Mesenteric fat pad (tissue), 1 donor: Measurements from ENCODE around the gene TMEM106C. TPM values are rescaled to one million over a fixed set of nuclear protein-coding genes. Genes with fewer than 3 reads are reported as not detected.

Experiments used
- DNase-seq: peaks from one replicate; pipeline ENCODE4 v3.0.0-alpha.2; 2020; ENCODE audit warnings: low spot score
- total RNA-seq: library from RNA; stranded (reverse); fragmentation: NEBNext Ultra II Directional; extraction: Animal tissue kit (Norgen Biotek cat#: 25700); gene quantifications from one replicate; pipeline ENCODE4 v1.2.1, GENCODE V29; 2021
- donor health status: DM: yes; HTN: yes; CAD: no.

TMEM106C gene
- total RNA-seq, 1 donor from 2014 or later: 34.5 TPM

DNA sequence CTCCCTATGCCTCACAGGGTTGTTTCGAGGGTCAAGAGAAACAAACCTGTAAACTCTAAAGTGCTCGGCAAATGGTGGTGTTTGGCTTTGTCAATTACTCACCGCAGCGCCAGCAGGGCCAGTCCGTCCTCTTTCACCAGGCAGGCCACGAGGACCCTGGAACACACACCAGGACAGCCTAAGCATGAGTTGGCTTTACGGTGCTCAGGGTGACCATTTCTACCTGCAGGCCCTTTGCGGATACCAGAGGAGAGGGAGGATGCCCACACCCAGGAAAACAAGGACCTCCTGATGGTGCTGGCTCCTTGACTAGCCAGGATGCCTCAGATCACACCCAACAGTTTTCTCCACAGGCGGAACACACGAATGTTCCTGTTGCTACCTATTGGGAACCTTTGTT, 29.4 kb downstream of the TMEM106C start:
- DNase-seq: no peak

DNA sequence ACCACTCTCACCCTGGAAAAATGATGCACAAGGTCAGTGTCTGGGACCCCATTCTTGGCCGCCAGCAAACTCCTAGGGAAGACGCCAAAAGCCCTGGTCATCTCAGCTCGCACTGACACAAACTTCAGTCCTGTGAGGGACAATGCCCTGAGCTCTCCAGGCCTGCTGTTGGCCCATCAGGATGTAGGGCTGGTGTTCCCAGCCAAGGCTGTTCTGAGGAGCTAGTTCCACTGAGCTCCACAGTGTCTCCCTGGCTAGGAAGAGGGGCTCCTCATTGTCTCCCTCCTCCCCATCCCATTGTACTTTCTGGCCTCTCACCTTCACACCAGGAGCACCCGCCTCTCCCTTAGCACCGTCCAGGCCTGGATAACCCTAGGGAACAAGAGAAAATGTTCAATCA, 30.1 kb downstream of the TMEM106C start:
- no peak for DNase-seq

DNA sequence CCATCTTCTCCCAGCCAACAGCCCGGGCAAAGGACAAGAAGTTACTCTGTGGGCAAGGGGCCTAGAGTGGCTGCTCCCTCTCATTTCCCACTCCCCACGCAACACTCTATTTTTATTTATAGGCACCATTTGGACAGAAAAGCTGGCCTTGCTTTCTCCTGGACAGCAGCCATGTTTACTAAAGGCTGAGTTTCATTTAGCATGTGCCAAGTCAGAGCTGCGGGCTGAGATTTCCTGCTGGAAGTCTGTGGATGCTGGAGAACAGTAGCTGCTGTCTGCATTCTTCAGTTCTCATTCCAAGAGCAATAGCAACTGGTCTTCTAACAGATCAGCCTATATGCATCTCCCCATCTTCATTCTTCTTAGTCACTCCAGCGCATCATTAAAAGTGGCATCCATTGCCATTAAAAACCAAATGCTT, 32.6 kb downstream of the TMEM106C start:
- no peak for DNase-seq

DNA sequence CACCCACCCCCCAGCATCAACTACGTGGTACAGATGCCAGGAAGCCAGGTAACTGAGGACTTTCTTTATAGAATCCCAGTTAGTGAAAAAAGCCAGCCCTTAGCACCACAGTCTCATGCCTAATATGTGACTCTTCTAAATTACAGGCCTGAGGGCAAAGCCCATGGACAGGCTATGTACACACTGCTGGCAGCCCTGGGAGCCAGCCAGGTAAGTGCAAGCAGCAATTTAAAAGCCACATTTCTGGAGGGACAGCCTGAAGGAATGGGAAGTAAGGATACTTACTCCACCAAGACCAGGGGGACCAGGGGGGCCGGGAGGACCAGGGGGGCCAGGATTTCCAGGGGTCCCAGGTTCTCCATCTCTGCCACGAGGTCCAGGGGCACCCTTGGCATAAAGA, 33.9 kb downstream of the TMEM106C start:
- no peak for DNase-seq

DNA sequence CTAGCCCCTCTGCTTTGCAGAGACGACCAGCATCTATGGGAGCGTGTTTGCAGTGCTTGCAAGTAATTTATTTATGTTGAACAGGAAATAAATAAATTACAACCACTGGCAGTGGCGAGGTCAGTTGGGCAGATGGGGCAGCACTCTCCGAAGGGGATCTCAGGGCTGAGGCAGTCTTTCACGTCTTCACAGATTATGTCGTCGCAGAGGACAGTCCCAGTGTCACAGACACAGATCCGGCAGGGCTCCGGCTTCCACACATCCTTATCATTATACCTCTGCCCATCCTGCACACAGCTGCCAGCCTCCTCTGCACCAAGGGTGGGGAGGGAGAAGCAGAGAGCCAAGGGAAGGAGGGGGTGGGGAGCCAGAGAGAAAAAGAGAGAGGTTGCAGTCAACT, 36.4 kb downstream of the TMEM106C start:
- DNase-seq: no peak

DNA sequence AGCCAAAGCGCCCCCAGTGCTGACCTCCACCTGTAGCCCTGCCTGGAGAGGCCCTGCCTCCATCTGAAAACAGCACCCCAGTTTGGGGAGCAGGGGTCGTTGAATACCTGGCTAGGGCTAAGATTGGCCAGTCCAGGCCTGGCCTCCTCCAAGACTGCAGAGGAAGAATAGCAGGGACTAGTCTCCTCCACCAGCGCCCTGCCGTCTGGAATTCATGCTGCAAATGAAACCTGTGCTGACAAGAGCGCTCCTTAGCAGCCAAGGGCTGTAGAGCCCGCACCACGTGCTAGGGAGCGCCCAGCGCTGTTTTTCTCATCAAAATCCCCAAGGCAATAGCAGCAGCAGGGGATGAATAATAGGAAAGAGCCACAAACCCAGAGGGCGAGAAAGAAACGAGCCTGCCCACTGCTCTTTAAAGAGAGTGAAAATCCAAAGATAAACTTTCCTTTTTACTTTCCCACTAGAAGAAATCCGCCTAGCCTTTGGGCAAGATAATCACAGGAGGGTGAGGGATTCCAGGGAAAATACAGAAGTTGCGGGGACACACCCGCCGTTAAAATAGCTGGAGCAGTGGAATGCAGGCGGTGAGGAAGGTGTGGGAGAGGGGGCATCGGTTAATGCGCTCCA, 37.6 kb downstream of the TMEM106C start:
- DNase-seq: no peak

DNA sequence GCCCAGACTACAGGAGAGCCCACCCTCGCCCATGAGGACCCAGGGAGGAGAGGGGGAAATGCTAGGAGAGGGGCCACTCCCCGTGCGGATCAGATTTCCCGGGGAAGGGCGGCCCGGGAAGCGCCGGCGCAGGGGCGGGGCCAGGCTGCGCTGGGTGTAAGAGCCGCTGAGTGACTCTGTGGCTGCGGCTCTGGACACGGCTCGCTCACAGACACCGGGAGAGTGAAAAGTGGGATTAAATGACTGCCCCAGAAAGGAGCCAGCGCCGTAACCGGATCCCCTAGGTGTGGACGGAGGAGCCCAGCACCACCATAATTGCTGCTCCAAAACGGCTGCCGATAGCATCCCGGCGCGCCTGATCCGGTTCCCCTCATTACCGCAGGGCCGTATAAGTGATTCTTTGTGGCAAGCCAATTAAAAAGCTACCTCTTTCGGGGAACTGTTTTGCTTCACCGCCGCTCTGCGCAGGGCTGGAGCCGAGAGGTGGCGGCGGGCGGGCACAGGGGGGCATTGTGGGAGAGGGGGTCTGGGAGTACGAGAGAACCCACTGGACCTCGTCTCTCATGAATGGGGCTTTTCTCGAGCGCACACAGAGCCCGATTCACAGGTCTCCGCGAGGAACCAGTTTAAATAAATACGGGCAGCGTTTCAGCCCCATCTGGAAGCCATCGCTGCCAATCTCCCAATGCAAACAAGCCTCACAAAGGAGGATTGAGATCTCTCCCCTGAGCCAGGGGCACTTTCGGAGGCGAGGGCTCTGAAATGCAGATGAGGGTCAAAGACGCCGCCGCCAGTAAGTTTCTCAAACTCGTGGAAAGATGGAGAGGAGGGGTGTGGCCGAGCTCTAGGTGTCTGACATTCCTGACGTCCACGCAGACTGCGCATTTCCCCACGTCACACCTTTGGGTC, 38.4 kb downstream of the TMEM106C start:
- DNase-seq: no peak

DNA sequence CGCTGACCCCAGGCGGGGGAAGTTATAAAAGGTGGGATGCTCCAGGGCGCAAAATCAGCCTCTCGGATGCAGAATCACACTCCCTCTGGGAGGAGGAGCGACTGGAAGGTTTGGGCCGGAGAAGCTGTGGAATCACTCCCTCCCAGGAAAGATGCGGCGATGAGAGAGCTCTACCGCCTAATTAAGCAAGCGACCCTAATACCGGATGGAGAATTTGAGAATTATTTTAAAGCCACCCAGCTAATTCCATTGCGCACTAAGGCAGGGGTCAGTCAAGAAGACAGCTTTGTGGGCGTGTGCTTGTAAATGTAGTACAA, 39.0 kb downstream of the TMEM106C start:
- DNase-seq: no peak

DNA sequence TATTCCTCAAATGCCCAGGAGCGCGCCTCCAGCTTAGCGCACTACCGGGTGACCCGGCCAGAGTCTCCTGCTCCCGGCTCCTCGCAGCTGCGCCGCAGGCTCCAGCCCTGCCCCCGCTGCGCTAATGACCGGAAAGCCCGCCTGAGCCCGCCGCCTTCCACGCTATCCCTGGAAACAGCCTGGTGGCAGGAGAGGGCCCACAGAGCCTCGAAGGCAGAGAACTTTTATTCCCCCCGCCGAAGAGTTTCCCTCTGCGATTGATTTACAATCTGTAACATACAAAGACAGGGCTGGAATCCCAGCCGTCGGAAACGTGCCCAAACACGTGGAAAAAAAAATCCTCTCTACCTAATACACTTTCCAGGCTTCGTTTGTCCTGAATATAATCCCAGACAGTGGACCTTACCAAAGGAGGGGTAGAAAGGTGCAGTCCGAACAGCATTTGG, 39.4 kb downstream of the TMEM106C start:
- DNase-seq: no peak

DNA sequence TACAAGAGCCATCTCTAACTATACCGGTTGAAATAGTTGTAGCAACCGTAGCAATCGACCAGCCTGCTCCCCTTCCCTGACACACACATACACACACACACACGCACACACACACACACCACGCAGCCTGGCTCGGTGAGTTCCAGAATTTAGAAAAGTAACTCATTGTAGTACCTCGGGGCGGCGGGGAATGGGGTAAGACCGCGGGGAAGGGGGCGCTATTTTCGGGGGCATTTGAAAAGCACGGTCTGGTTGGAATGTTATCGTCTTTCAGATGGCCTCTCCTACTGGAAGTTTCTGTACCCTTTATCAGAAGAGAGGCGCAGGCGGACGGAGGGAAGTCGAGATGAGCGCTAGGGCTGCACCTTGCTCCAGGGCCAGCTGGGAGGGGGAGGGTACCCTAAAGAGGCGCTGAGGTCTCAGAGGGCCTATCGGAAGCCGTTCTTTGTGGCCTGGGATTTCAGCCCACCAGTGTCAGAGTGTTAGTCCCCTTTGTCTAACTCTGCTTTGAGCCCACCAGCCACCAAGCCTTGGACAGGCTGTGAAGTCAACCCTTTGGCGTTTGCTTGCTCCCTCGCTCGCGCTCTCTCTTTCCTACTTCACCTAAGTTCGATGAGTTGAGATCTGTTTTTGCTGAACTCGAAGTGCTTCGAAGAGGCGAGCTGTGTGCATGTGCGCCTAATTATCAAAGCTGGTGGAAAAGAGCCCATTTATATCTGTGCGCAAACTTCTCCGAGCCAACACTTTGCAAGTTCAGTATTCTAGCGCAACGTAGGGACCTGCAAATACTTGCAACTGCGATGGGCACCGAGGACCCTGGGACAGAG, 40.0 kb downstream of the TMEM106C start:
- DNase-seq: no peak

DNA sequence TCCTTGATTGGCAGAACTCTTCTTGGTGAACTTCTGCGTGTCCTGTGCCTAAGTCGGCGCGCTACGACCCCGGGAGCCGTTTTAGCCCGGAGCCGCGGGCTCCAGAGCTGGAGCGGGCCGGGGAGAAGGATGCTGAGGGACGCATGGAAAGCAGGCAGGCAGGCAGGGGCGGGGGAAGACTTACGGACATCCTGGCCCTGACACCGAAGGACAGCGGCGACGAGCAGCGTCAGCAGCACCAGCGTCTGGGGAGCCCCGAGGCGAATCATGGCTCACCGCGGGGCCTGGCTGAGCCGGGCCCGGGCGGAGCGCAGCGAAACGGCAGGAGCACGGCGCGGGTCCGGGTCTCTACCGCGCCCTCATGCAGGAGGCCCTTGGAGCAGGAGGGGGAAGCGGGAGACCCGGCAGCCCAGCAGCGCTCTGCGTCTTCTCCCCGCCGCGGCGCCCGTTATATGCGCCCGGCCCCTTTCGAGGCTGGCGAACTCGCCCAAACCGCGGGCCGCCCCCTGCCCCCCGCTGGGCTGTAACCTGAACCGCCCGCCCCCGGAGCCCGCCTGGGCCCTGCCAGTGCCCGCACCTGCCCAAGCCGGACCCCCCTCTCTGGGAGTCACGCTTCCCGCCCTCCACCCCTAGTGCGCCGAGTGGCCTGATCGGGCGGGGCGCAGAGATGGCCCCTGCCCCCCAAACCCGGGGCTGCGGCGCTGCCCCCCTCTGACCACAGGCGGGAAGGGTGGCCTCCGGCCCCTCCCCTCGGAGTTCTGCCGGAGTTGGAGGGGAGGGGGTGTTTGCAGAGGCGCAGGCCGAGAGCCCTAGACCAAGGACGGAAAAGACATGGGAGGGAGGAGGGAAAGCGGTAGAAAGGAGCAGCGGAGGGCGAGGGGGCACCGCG, 40.9 kb downstream of the TMEM106C start, which contains the start of gene COL2A1:
COL2A1 (minus strand) TSS at position 424 of the 889 bp plus-strand sequence; CDS start at position 269, 155 bp downstream.
- no peak for DNase-seq

DNA sequence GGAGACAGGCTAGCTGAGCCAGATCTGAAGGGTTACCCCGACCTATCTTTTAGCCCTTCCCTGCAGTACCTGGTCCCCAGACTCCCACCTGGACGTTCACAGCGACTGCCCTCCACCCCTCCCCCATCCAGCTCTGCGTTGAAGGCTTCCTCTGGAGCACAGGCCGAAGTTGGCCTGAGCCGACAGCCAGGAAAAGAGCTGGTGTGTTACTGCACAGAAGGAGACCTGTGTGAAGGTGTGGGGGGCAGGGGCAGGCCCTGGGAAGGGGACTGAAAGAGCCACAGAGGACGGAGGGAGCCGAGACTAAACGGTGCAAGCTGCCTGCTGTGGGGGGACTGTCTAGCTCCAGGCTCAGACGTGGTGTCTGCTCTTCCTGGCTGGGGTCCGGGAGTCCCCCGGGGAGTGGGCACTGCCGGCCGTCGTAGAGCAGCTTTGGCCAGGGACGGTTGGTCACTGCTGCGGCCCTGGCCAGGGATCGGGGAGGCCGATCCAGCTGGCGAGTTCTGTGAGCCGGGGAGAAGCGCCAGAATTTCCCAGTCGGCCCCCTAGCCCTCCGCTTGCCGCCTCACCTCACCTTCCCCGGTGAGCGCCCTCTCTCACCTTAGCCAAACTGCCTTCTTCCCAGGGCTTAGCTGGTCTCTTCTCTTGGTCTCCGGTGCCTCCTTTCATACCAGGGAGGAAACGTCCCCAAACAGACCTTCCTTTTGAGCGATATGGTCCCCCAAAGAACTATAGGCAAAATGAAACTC, 41.8 kb downstream of the TMEM106C start:
- no peak for DNase-seq

DNA sequence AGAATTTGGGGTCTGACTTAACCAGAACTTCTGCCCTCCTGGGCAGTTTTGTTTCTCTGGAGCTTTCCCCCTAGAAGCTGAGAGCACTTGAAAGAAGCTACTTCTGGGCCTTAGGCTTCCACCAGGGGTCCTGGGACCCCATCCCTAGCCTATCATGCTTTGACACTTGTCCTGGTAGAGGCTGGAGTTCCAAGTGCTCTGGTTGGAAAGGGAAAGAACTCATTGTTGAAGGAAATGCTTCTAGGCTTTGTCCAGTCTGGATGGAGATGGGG, 42.3 kb downstream of the TMEM106C start:
- no peak for DNase-seq

DNA sequence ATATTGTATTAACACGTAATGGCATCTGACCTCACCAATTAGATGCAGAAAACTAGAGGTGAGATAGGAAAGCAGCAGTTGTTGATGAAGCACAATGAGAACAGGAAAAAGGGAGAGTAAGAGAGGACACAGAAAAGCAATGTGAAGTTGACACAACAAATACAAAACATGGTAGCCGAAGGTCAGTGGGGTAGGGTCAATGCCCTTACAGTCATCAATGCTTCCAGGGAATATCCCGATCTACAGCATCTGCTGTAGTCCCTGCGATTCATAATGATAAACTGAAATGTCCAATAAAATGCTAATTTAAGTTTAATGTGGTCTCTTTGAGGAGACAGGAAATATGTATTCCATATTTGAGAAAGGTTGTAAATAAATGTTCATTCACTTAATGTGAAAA, 43.8 kb downstream of the TMEM106C start:
- DNase-seq: no peak

DNA sequence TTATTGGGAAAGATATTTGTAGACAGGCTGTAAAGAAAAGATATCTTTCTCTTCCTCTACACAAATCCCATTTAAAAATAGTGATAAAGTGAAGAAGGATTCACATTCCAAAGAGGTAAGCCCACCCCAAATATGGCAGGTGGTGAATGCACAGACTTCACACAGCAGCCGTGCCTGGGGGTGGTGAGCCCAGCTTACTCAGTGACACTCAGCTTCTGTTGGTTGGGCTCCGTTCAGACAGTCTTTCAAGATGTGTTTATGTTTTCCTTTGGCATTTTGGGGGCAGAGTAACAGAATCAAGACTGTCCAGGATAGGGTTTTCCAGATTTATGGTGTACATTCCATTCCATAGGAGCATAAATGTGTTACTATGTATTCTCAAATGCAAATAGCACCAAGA, 45.0 kb downstream of the TMEM106C start:
- no peak for DNase-seq

DNA sequence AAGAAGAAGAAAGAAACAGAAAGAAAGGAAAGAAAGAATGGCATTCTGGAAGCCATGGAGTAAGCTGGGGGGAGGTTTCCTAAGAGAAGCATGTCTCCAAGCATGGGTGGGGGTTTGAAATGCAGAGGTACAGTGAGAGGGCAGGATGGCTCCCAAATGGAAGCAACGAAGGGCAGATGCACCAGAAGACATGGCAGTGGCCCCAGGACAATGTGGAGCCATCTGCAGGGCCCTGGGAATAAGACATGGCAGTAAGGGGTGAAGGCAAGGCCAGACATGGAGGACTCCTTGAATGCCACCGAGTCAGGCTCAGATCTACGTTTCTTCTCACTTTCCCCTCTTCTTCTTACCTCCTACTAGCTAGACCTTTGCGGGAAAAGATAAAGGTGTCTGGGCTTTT, 45.6 kb downstream of the TMEM106C start:
- DNase-seq: no peak

DNA sequence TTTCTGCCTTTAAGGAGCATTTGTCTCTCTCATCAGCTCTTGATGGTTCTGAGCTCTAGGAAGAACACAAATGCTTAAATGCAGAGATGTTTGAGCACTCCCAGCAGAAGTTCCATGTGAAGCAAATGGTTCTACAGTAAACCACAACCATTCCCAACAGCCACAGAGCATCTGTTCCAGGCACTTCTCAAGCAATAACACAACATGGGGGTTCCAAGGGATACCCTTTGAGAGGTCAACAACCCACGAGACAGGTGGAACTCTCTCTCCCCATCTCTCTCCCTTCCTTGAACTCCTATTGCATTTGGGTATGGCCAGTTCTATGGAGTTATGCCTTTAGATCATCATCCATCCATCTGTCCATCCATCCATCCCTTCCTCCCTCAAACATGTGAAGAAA, 46.1 kb downstream of the TMEM106C start:
- DNase-seq: no peak

DNA sequence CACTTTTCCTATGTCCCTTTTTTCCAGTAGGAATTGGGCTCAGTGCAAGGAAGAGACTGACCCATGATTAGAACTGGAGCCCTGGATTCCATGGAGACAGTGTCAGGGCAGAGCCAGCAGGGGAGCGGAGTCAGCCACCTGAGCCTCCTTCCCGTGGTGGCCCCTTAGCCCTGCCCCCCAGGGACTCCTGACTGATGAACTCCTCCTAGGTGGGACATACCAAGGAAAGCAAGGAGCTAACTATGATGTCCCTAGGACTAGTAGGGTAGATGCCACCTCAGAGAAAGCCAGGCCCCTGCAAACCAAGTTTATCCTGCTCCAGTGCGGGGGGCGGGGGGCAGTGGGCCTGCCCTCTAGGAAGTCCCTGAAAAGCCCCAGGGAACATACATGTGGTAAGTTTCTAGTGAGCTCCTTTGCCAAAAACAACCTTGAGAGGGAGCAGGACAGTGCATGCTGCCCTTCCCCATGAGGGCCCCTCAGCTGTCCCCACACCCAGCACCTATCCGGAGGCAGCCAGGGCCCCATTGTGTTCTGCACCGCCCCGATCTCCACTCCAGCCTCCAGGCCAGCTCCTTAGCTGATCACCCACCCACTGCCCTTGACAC, 47.1 kb downstream of the TMEM106C start:
- no peak for DNase-seq

DNA sequence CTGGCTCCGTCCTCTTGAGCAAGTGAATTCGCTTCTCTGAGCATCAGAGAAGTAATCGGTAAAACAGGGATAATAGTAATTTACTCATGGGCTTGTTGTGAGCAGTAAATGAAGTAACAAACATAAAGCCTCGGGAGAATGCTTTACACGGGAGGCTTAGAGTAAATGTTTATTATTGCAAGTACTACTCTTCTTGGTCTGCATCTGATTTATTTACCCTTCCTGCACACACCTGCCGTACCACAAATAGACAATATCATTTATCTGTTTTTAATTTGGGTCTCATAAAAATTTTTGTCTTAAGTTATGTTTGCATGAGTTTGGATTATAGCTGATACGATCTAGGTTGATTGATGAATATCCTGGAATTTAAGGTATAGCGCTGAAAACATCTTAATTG, 48.7 kb downstream of the TMEM106C start:
- DNase-seq: no peak

DNA sequence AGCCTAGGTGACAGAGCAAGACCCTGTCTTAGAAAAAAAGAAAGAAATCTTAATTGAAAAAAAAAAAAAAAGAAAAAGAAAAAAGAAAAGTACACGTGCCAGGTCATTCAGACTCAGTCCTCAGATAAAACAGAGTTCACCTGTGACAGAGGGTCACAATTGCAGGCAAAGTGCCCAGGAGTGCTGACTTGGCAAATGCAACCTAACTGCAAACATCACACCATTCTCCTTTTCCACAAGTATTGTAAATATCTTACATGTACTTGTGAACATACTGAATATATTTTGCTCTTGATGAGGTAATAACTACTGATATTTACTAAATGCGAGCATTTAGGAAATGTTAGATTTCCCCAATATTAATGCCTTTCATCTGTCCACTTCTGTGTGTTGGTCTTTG, 49.9 kb downstream of the TMEM106C start:
- no peak for DNase-seq
